HG03565 (cell line): ENCODE data around the gene FAM20A.
"Not testable (repeated sequence)": the region's sequence is repeated elsewhere in the genome, so short reads cannot be mapped to it uniquely, and the experiment has no call there.

ENCODE experiments used
- ATAC-seq: cut with Tn5 transposase; IDR thresholded peaks from one replicate; pipeline ENCODE4 v1.9.1; 2021; ENCODE audit warnings: mild to moderate bottlenecking, moderate library complexity; ENCODE audit not compliant: unreplicated experiment

The FAM20A gene

DNA sequence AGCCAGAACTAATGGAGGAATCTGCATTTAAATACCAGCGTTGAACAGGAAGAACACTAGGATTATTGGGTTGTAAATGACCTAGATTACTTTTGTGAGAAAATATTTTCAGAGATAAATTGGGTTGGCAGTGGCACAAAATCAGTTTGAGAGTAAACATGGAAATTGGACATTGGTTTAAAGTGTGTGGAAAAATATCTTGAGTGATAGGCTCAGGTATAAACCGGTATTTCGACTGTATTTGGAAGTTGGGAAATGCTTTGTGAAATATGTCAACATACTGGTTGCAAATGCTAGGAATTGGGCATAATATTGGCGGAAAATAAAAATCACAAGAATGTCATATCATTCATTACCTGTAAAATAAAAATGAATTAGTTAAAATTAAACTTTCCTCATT lies 73.9 kb downstream of the FAM20A start:
- no peak for ATAC-seq

DNA sequence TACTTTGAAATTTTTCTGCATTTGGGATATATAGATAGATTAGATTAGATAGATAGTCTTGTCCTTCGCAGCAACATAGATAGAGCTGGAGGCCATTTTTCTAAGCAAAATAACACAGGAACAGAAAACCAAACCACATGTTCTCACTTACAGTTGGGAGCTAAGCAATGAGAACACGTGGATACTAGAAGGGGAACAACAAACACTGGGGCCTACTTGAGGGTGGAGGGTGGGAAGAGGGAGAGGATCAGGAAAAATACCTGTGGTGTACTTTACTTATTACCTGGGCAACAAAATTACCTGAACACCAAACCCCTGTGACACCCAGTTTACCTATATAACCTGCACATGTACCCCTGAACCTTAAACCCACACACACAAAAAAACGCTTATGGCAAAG lies 74.6 kb downstream of the FAM20A start:
- ATAC-seq: no peak

DNA sequence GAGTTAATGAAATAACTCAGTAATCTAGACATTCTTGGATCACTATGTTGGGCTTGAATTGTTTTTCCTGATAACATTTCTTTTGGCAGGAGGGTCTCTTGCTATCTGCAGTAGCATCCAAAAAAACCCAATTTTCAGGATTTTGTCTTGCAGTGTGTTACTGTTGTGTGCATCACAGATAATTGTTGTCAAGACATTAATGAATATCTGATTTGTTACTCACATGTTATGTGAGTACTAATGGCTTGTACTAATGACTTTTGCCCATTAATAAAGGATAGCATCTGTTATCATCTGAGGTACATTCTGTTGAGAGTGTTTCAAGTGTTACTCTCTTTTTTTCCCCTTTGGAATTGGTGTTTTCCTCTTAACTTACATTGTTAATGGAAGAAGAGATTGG lies 78.9 kb downstream of the FAM20A start:
- no peak for ATAC-seq

DNA sequence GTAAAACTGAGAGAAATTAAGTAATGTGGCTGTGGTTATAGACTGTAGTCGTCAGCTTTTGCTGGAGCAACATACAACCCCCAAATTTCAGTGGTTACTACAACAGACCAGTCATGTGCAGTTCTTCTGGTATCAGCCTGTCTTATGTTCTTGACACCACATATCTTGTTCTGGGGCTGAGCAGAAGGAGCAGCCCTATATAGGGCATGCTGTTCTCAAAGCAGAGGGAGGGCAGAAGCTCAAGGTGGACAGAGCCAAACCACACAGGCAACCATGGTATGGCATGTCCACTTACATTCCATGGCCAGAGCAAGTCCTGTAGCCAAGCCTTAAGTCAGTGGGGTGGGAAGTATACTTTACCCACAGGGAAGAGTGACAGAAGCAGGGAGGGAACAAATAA lies 81.3 kb downstream of the FAM20A start:
- no peak for ATAC-seq

DNA sequence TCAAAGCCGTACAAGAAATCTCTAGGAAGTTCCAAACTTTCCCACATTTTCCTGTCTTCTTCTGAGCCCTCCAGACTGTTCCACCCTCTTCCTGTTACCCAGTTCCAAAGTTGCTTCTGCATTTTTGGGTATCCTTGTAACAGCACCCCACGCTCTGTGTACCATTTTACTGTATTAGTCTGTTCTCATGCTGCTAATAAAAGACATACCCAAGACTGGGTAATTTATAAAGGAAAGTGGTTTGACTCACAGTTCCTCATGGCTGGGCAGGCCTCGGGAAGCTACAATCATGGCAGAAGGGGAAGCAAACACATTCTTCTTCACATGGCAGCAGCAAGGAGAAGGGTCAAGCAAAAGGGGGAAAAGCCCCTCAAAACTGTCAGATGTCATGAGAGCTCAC lies 82.1 kb downstream of the FAM20A start:
- ATAC-seq: not testable (repeated sequence)

DNA sequence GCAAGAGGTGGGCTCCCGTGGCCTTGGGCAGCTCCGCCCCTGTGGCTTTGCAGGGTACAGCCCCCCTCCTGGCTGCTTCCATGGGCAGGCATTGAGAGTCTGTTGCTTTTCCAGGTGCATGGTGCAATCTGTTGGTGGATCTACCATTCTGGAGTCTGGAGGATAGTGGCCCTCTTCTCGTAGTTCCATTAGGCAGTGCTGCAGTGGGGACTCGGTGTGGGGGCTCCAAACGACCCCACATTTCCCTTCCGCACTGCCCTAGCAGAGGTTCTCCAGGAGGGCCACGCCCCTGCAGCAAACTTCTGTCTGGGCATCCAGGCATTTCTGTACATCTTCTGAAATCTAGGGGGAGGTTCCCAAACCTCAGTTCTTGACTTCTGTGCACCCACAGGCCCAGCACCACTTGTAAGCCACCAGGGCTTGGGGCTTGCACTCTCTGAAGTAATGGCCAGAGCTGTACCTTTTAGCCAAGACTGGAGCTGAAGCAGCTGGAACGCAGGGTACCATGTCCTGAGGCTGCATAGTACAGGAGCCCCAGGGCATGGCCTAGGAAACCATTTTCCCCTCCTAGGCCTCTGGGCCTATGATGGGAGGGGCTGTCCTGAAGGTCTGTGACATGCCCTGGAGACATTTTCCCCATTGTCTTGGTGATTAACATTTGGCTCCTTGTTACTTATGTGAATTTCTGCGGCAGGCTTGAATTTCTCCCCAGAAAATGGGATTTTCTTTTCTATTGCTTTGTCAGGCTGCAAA lies 82.9 kb downstream of the FAM20A start:
- ATAC-seq: no peak

DNA sequence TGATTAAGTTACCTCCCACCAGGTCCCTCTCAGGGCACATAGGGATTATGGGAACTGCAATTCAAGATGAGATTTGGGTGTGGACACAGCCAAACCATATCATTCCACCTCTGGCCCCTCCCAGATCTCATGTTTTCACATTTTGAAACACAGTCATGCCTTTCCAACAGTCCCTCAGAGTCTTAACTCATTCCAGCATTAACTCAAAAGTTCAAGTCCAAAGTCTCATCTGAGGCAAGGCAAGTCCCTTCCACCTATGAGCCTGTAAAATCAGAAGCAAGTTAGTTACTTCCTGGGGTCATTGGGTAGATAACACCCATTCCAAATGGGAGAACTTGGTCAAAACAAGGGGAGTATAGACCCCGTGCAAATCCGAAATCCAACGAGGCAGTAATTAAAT lies 83.6 kb downstream of the FAM20A start:
- not testable (repeated sequence) for ATAC-seq

DNA sequence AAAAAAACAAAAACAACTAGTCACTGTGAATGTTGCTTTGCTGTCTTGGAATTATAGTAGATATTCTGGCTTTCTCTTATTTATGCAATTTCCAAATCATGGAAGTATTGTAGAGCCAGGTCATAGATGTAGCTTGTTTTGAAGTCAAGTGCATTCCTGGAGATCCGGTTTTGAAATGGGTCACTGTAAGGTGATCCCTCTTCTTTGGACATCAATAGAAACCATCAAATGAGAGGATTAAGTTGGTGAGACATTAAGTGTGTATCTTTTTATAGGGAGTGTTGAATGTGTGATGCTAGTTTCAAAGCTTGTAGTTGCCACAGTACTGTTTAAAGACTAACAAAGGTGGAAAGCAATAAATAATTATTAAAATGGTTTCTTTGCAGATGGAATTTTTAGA lies 84.4 kb downstream of the FAM20A start:
- no peak for ATAC-seq

DNA sequence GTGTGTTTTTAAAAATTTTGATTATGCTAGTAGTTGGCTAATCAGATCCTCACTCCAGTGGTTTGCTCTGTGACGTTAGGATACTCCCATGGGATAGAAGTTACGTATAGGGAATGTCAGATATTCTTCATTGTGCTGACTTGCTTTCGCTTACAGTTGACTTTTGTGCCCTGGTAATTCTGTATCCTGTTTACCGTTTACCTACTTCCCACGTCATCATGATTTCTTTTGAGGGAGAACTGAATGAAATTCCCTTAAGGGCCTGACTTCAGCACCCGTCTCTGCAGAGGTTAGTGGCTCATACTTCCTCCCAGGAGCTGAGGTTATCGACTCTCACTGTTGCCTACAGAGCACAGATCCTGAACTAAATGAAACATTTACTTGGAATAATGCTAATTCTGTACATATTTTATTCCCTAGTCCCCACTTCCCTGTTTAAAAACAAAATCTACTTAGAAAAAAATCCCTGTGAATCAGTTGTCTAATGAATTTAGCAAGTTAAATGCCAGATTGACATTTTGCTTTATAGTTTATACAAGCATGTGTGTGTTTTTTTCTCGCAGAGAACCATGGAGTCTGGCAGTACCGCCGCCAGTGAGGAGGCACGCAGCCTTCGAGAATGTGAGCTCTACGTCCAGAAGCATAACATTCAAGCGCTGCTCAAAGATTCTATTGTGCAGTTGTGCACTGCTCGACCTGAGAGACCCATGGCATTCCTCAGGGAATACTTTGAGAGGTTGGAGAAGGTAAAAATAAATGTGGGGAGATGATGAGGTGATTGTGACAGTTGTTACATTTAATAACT lies 86.1 kb downstream of the FAM20A start:
- no peak for ATAC-seq

DNA sequence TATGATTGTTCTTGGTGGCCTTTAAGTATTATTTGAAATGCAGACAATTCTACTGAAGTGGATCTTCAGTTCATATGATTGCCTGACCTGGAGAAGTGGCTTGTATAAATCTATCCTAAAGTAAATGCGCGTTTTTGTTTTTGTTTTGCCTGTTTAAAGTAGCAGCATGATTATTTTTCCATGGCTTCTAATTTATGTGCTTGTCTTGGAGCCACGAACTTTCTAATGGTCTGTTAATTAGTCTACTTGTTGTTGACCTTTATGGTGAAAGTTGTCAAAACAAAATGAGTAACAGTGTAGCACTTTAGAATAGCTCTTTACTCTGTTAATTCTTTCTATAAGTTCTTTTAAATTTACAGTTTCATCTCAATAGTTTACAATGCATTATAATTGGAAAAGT lies 87.2 kb downstream of the FAM20A start:
- ATAC-seq: no peak

DNA sequence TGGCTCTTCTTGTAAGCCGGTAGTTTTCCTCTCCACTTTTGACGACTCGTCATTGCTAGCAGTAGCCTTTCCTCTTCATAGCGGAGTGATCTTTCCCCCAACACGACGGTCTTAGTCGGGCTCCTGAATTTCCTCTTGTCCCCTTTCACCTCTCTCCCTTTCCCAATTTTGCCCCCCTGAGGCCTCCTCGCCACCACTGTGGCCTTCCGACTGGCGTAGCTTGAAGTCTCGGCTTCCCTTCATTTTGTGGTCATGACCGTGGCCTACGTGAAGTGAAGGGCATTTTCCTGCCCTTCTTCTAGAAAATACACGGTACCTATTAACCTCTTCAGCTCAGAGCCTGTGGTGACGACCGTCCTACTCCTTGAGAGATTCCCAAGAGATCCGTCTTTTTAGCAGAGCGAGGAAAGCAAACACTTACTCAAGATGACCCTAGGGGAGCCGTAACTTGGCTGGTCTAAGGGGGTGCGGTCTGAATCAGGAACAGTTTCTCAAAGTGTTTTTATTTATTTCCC lies 88.2 kb downstream of the FAM20A start:
- no peak for ATAC-seq

DNA sequence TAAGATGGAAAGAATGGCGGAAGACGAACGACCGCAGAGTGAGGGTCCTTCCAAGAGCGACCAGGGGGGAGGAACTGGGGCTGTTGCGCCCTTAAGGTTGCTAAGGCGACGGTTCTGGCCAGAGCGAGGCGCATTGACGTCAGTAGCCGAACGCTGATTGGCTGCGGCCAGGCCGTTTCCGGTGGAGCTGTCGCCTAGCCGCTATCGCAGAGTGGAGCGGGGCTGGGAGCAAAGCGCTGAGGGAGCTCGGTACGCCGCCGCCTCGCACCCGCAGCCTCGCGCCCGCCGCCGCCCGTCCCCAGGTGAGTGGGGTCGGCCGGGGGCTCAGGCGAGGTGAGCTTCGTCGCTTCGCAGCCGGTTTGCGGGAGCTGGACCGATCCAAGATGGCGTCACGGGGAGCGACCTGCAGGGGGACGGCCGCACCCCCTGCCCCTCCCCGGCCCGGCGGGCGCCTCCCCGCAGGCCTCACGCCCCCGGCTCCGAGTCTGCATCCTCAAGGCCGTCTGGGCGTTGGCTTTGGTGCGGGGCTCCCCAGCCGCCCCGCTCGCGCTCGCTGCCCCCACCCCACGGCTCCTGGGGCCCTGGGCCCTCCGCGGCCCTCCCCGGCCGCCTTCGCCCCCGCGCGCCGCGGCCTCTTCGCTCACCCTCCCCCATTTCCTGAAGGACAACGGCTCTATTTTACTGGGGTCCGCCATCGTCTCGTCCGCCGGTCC lies 88.8 kb downstream of the FAM20A start, which contains the start of gene PRKAR1A:
Gene PRKAR1A, plus strand, starts transcription at position 184 of the 713 bp plus-strand sequence. CDS start 2,970 bp downstream, outside the sequence.
- ATAC-seq: peak; percentile 87

DNA sequence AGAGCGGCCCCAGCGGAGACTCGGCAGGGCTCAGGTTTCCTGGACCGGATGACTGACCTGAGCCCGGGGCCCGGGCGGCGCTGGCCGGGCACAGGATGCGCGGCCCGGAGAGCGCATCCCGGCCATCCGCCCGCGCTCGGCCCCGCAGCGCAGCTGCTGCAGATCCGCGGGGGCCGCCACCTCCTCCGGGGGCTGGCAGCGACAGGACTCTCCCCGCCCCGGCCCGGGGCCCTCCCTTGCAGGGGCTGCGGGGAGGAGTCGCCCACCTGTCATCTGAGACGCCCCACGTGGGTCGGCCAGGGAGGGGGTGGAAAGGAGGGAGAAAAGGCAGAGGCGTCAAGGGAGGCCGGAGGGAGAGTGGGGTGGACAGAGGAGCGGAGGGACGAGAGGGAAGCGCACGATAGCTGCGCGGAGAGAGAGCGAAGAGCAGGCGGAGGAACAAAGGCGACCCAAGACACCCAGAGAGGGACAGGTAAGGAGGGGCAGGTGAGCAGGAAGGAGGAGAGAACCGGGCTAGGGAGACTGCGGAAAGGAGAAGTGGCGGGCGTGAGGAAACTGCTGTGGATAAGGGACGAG lies 89.4 kb downstream of the FAM20A start:
- ATAC-seq: peak; percentile 37

DNA sequence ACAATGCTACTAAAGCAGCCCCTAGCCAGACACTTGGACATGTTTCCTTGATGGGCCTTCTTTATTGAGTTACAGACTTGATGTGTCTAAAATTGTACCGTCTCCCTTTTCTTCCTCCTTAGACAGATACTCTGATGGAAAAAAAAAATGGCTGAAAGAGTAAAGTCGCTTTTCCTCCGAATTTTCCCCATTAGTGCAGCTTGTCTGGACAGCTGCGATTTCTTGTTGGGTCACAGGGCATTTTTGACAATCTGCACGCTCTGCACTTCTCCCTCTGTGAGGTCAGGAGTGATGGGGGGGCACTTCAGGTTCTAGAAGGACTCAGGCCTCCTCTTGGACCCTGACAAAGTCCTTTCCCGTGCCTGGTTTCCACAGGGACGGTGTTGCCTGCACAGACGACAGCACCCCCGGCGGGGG lies 89.9 kb downstream of the FAM20A start:
- no peak for ATAC-seq

DNA sequence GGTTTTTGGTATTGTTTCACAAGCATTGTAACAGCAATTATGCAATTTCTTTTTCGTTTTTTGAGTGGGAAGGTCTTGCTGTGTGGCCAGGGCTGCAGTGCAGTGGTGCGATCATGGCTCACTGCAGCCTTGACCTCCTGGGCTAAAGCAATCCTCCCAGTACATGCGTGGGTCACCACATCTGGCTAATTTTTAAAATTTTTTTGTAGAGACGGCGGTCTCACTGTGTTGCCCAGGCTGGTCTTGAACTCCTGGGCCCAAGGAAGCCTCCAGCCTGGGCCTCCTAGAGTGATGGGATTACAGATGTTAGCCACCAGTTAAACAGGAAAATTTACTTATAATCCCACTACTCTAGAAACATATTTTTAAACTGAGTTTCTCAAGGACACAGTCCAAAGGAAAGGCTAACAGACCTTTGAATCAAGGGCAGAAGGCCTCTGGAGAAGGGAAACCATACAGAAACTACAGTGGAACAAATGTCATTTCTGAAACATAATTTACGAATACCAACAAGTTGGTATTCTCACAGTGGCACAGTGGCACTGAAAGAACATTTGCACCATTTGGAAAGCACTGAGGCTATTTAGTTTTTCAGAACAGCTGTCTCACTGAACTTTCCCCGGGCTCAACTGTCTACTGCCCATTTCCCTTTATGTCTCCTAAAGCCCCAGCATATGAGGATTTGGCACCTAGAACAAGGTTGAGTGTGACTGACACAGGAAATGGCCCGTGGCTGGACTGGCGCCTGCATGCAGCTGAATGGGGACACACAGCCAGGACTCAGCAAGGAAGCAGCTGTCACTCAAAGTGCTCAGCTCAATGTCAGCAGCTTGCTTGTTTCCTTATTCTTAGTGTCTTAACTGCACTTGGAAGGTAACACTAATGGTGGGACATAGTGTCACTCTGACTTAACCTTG lies 91.8 kb downstream of the FAM20A start:
- ATAC-seq: no peak

DNA sequence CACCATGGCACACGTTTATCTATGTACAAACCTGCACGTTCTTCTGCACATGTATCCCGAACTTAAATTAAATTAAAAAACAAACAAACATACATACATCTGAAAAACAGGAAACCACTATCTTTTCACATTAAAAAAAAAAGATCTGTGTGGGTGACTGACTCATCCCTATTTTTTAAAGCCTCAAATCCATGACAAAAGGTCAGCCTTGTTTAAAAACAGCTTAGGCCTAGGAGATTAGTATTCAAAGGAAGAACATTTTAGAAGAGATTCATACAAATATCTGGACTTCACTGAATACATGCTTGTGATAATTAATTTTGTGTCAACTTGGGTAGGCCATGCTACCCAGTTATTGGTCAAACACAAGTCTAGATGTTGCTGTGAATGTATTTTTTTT lies 93.6 kb downstream of the FAM20A start:
- ATAC-seq: no peak

DNA sequence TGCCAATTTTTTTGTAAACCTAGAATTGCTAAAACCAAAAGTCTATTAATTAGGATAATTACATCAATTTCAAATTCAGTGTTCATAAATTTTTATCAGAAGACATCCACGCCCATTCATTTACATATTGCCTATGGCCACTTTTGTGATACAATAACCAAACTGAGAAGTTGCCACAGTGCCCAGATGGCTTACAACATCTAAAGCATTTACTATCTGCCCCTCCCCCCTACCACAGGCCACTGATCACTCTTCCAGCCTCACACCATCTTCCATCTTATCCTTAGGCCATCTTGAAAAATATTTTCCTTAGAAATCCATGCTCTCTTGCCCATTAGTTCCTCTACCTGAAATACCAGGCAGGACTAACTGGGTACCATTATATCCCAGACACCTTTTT lies 95.2 kb downstream of the FAM20A start:
- ATAC-seq: no peak

DNA sequence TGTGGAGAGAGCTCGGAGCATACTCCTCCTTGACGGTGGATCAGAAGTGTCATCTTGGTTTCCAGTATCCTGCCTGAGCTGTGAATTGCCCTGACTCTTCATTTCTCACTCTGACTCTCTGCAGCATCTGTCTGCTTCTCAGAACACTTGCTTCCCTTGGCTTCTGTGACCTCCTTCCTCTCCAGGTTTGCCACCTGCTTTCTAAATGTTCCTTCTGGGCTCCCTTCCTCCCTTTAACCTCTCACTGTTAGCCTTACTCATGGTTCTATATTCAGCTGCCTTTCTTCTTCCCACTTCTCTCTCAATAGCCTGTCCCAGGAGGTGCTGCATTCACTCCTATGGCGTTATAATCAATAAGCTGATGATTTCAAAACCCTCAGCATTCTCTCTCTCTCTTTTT lies 100.1 kb downstream of the FAM20A start:
- no peak for ATAC-seq

DNA sequence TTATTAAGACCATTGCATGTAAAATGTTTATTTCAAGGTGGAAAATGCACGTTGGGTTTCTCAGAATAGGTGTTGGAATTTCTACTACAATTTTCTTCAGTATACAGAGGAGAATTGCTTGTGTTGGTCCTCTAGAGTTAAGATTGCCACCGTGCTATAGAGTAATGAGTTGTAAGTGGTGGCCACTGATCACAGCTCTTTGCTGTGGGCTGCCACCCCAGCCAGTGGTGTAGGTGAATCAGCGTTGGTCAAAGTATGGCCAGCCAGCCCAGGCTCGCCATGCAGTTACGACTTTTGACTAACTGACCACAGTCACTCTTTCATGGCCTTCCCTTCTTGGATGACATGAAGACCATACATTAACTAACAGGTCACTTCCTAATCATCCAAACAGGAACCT lies 101.6 kb downstream of the FAM20A start:
- no peak for ATAC-seq
